DND-41 (cell line): ENCODE data around the gene KIF13A.

ENCODE experiments used
- ATAC-seq: fragments of 200-7000 bp; cut with Tn5 transposase; 3 replicates; pipeline ENCODE4 v1.9.1; 2021; ENCODE audit warnings: low read depth; ENCODE audit not compliant: insufficient read depth
- DNase-seq: peaks from one replicate; pipeline ENCODE4 v3.0.0-alpha.2; 2020
- H2AFZ ChIP-seq: 2 replicates; pipeline ENCODE4 v1.6.0; 2012; ENCODE audit warnings: low read depth, low read length
- H3K27ac ChIP-seq: 2 replicates; pipeline ENCODE4 v1.5.1; 2012; ENCODE audit warnings: low read length, inconsistent platforms
- H3K27me3 ChIP-seq: fragments of 200-600 bp; sonication (generic); 2 replicates; pipeline ENCODE4 v1.6.0; 2012; ENCODE audit warnings: low read length, mild to moderate bottlenecking, inconsistent platforms; ENCODE audit not compliant: insufficient read depth, poor library complexity
- H3K36me3 ChIP-seq: 2 replicates; pipeline ENCODE4 v1.5.1; 2012; ENCODE audit warnings: low read length, inconsistent platforms; ENCODE audit not compliant: insufficient read depth
- H3K4me1 ChIP-seq: 2 replicates; pipeline ENCODE4 v1.5.1; 2012; ENCODE audit warnings: mild to moderate bottlenecking, low read length; ENCODE audit not compliant: insufficient read depth
- H3K4me2 ChIP-seq: 2 replicates; pipeline ENCODE4 v1.6.0; 2012; ENCODE audit warnings: mild to moderate bottlenecking, moderate library complexity, low read length, inconsistent platforms; ENCODE audit not compliant: insufficient read depth
- H3K4me3 ChIP-seq, 2 experiments: fragments of 200-600 bp in 1 of 2; shearing (Covaris generic) in 1 of 2; 2 replicates each; pipeline ENCODE4 v1.5.1; 2012 to 2016; ENCODE audit warnings: inconsistent platforms in 2 of 2, low read length in 2 of 2, mild to moderate bottlenecking in 2 of 2, low read depth in 1 of 2, moderate library complexity in 1 of 2
- H3K79me2 ChIP-seq: 2 replicates; pipeline ENCODE4 v1.6.0; 2012; ENCODE audit warnings: low read length, inconsistent platforms; ENCODE audit not compliant: insufficient read depth
- H3K9ac ChIP-seq: 2 replicates; pipeline ENCODE4 v1.6.0; 2012; ENCODE audit warnings: low read depth, mild to moderate bottlenecking, inconsistent platforms, low read length, moderate library complexity
- H3K9me3 ChIP-seq: 2 replicates; pipeline ENCODE4 v1.5.1; 2012; ENCODE audit warnings: low read length, moderate library complexity, mild to moderate bottlenecking, inconsistent platforms; ENCODE audit not compliant: insufficient read depth, severe bottlenecking
- H4K20me1 ChIP-seq: 2 replicates; pipeline ENCODE4 v1.6.0; 2012; ENCODE audit warnings: low read length; ENCODE audit not compliant: insufficient read depth
- EZH2 ChIP-seq: IDR thresholded peaks from 3 replicates; pipeline ENCODE4 v1.6.1; 2012; ENCODE audit warnings: borderline replicate concordance, low read depth, mild to moderate bottlenecking, moderate library complexity, low read length, inconsistent platforms; ENCODE audit not compliant: severe bottlenecking
- TF ChIP-seq, protein P1 (sequence below): IDR thresholded peaks from 2 replicates; pipeline ENCODE4 v1.5.1; 2012; ENCODE audit warnings: borderline replicate concordance, low read length, moderate library complexity, mild to moderate bottlenecking; ENCODE audit not compliant: poor library complexity, severe bottlenecking; ENCODE audit errors: extremely low read depth

KIF13A gene

DNA sequence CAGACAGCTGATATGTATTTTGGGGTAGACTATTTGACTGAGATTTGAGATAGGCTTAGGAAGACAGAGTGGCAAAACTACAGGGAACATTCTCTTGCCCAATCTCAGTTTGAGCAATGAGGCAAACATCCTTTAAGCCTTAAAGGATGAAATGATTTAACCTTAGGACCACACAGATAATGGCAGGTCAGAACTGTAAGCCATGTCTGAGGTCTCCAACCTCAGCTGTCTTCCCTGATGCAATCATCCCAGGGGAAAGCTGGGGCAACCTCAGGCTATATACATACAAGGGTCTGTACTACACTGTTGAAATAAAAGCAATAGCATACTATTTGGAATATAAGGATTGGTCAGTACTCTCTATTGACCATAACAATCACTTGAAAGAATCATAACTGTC, 196.9 kb downstream of the KIF13A start:
- no peak overlapping the region for H3K4me2 ChIP-seq
- no peak overlapping the region for H3K9ac ChIP-seq
- H3K79me2 ChIP-seq = no peaks in the 10 kb centered on the region
- DNase-seq = no peak
- H3K4me1 ChIP-seq = no peaks in the 10 kb centered on the region
- no peaks in the 10 kb centered on the region for H3K27me3 ChIP-seq
- no peaks in the 10 kb centered on the region for H3K36me3 ChIP-seq
- no peak overlapping the region for H3K27ac ChIP-seq
- no peaks in the 10 kb centered on the region for H4K20me1 ChIP-seq
- H3K9me3 ChIP-seq = no peaks in the 10 kb centered on the region
- no peak for ATAC-seq
- no peak overlapping the region for H3K4me3 ChIP-seq
- no peak for TF ChIP-seq EZH2
- TF ChIP-seq, protein P1, sequence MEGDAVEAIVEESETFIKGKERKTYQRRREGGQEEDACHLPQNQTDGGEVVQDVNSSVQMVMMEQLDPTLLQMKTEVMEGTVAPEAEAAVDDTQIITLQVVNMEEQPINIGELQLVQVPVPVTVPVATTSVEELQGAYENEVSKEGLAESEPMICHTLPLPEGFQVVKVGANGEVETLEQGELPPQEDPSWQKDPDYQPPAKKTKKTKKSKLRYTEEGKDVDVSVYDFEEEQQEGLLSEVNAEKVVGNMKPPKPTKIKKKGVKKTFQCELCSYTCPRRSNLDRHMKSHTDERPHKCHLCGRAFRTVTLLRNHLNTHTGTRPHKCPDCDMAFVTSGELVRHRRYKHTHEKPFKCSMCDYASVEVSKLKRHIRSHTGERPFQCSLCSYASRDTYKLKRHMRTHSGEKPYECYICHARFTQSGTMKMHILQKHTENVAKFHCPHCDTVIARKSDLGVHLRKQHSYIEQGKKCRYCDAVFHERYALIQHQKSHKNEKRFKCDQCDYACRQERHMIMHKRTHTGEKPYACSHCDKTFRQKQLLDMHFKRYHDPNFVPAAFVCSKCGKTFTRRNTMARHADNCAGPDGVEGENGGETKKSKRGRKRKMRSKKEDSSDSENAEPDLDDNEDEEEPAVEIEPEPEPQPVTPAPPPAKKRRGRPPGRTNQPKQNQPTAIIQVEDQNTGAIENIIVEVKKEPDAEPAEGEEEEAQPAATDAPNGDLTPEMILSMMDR = no peak
- H2AFZ ChIP-seq = no peak overlapping the region

DNA sequence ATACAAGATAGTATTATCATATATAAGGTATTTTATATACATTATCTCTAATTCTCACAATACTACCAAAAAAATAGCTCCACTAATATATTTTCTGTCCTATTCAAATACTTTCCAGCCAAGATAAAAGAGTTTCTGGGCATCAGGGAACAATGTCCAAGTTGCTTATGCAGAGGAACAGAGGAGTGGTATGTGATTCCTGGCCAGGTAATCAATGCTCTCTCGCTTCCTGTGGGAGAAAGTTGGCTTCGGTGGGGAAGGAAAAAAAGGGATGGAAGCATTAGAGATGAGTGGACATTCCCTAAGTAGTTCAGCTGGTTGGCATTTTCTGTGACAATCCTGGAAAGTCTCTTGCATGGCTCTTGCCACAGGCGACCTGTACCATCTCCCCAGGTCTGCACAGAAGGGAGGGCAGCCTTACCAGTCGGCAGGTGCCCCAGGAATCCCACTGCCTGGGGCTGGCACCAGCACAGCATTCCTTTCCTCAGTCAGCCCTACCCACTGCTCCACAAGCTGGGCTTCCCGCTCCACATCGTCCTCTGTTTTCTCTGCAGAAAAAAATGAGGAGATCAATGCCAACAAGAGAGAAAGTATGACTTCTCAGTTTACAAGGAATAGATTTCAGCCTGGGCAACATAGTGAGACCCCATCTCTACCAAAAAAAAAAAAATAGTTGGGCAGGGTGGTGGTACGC, 202.2 kb downstream of the KIF13A start:
- H3K4me3 ChIP-seq = no peak overlapping the region
- no peaks in the 10 kb centered on the region for H3K79me2 ChIP-seq
- H3K9ac ChIP-seq = no peak overlapping the region
- H4K20me1 ChIP-seq = no peaks in the 10 kb centered on the region
- DNase-seq = no peak
- H3K27ac ChIP-seq = no peak overlapping the region
- no peak overlapping the region for H2AFZ ChIP-seq
- no peaks in the 10 kb centered on the region for H3K4me1 ChIP-seq
- ATAC-seq = no peak
- no peak overlapping the region for H3K4me2 ChIP-seq
- H3K9me3 ChIP-seq = no peaks in the 10 kb centered on the region
- H3K36me3 ChIP-seq = no peaks in the 10 kb centered on the region
- no peaks in the 10 kb centered on the region for H3K27me3 ChIP-seq
- TF ChIP-seq, protein P1 = no peak
- TF ChIP-seq EZH2 = no peak

DNA sequence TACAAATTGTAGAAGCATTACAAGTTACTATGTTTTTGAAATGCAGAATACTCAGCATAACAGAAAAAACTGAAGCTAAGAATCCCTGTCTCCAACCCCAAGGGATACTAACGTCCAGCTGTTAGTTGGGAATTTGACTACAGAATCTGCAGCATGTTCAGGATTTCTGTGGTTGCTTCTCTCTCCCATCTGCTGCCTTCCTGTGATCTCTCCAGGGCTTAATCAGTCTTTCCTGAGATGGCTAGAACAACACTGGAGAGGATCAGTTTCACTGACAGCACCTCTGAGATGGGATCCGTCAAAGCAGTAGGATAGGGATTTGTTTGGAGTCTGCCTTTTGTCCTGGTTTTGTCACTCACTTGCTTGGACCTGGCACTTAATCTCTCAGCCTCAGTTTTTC, 207.4 kb downstream of the KIF13A start:
- H3K9ac ChIP-seq = no peak overlapping the region
- no peaks in the 10 kb centered on the region for H3K27me3 ChIP-seq
- no peaks in the 10 kb centered on the region for H3K36me3 ChIP-seq
- no peaks in the 10 kb centered on the region for H4K20me1 ChIP-seq
- DNase-seq = no peak
- H3K4me1 ChIP-seq = peaks cover 5% of the 10 kb centered on the region
- no peak overlapping the region for H3K27ac ChIP-seq
- no peaks in the 10 kb centered on the region for H3K9me3 ChIP-seq
- TF ChIP-seq, protein P1 = no peak
- TF ChIP-seq EZH2 = no peak
- no peak for ATAC-seq
- H2AFZ ChIP-seq = no peak overlapping the region
- H3K4me2 ChIP-seq = no peak overlapping the region
- H3K4me3 ChIP-seq = no peak overlapping the region
- no peaks in the 10 kb centered on the region for H3K79me2 ChIP-seq
